ENCODE results near the gene TRMT44. TPM values are rescaled to one million over a fixed set of nuclear protein-coding genes. Genes with fewer than 3 reads are reported as not detected.
"Not testable (repeated sequence)": the region's sequence is repeated elsewhere in the genome, so short reads cannot be mapped to it uniquely, and the experiment has no call there.

TRMT44 gene
- total RNA-seq, 1 donor from 2014 or later, result 22.7 TPM

- intact Hi-C loops (cut with micrococcal nuclease), result no loop called here
Observed at GRCh38 chr4:8404791-8405515, 35.6 kb upstream of the TRMT44 start.

DNA sequence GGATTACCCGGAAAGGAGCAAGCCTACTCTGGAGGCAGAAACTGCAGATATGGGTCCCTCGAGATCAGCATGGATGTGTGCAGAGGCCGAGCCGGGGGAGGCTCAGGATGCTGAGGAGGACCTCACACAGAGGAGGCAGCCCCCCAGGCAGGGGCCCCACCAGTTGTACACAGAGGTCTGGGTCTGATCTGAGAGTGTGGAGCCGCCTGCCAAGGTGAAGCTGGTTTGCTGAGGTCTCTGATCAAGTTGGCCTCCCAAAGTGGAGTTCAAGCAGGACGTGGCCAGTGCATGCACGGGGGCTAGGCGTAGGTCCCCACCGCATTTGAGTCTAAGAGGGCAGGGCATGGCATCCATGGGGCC lies 35.1 kb upstream of the TRMT44 start:
- intact Hi-C loops (cut with micrococcal nuclease), result no loop called here

DNA sequence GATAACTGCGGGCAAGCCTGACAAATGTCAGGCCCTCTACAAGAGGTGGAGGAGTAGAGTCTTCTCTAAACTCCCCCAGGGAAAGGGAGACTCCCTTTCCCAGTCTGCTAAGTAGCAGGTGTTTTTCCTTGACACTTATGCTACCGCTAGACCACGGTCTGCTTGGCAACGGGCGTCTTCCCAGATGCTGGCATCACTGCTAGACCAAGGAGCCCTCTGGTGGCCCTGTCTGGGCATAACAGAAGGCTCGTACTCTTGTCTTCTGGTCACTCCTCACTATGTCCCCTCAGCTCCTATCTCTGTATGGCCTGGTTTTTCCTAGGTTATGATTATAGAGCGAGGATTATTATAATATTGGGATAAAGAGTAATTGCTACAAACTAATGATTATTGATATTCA lies 33.7 kb upstream of the TRMT44 start:
- intact Hi-C loops (cut with micrococcal nuclease), result not testable (repeated sequence)

GRCh38 chr4:8407316-8407715 lies 33.3 kb upstream of the TRMT44 start:
- intact Hi-C loops (cut with micrococcal nuclease), result no loop called here

DNA sequence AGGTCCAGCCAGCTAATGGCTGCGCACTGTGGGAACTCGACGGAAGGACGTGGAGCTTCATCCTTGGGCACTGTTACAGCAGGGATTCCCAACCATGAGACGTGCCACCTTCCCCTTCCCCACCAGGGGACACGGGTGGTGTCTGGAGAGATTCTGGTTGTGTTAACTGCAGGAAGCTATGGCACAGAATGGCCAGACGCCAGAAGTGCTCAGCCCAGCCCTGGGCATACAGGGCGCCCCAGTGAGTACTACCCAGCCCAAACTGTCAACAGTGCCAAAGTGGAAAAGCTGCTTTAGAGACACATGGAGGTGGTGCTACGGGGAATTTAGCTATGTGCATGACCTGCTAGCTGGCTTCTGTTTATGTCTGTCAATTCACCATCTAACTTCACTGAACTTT lies 32.8 kb upstream of the TRMT44 start:
- intact Hi-C loops (cut with micrococcal nuclease), result loop anchor here (2.0 kb wide), 1 partner anchor 33 kb away; the partner anchor contains the start of genes ACOX3 and TRMT44

DNA sequence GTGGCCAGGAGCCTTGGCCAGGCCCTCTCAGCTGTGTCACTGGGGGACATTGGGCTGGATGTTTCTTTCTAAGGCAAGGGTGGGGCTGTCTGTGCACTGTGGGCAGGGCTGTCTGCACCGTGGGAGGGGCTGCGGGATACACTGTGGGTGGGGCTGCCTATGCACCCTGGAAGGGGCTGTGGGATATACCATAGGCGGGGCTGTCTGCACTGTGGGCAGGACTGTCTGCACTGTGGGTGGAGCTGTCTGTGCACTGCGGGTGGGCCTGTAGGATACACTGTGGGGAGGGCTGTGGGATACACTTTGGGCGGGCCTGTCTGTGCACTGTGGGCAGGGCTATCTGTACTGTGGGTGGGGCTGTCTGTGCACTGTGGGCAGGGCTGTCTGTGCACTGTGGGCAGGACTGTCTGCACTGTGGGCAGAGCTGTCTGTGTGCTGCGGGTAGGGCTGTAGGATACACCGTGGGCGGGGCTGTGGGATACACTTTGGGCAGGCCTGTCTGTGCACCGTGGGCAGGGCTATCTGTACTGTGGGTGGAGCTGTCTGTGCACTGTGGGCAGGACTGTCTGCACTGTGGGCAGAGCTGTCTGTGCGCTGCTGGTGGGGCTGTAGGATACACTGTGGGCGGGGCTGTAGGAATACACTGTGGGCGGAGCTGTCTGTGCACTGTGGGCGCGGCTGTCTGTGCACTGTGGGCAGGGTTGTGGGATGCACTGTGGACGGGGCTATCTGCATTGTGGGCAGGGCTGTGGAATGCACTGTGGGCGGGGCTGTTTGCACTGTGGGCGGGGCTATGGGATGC lies 31.1 kb upstream of the TRMT44 start:
- intact Hi-C loops (cut with micrococcal nuclease), result loop anchor here (1.0 to 2.0 kb wide), 2 partner anchors 19 to 31 kb away; partner anchors contain the start of genes ACOX3 and TRMT44

DNA sequence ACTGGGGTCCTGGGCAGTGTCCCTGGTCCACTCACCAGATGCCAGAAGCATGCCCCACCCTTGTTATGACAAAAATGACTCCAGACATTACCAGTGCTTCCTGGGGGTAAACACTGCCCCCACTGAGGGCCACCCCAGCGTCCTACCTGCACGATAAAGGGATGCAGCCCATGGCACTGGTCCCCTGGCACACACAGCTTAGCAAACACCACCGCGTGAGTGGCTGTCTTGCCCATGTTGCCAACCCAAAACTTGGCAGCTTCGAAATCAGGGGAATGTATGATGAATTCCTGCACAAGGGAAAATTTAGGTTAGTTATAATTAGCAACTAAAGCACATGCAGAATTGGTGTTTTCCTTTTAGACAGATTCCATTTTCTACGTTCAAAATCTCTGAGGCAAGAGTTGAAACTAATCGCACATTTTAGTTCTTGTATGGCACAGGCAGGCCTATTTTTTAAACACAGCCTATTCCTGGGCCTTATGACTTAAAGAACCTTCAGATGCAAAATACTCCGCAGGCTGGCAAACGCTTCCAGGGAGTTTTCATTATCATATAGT lies 30.4 kb upstream of the TRMT44 start:
- intact Hi-C loops (cut with micrococcal nuclease), result no loop called here

DNA sequence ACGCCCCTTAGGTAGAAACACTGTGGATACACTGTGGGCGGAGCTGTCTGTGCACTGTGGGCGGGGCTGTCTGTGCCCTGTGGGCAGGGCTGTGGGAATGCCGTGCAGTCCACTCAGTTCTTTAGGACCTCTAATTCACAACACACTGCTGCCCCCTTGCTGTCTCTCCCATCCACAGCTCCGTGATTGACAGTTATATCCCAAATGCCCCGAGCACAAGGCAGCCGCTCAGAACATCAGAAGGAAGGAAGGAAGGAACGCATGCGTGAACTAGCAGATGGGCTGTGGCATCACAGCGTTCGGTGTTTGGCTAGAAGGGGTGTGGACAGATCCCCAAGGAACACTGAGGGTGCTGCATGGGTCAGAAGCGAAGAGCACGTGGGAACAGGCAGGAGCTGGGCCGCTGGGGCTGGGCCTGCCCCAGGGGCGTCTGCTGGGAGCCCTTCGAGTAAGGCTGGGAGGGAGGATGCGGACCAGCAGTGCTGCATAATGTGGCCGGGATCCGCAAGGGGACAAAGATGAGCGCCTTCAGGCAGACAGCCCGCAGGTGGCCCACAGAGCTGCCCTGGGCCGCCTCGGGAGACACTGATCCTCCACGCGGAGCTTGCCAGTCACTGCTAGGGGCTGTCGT lies 29.8 kb upstream of the TRMT44 start:
- intact Hi-C loops (cut with micrococcal nuclease), result no loop called here

DNA sequence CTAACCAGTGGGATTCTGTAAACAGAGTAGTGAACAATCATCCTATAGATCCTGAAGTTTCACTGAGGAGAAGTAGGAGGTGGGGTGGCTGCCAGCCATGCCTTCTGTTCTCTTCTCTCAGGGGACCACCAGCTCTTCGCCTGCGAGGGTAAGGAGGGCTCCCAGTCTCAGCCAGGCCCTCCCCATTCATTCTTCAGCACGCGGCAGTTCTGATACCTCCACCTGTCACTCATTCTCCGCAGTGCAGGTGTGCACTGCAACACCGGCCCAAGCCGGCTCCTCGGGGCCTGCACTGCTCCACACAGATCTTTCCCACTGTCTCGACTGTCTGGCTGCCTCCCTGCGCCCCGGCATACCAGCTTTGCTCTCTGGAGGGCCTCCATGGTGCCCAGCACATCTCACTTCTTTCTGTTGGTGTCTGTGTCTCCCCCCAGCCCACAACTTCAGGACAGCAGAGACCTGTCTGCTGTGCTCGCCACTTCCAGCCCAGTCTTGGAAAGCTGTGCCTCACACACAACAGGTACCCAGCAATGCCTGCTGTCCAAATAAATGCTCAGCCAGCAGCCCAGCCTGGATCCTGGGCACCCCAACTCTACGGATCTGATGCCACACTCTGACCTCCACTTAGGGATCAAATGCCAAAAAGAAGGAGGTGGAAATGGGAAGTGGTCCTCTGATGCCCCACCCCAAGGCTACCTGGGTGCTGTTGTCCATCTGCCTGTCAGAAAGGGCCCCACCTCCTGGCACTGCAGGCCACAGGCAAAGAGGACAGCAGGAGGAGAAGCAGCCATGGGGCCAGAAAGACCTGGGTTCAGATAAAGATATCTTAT lies 29.0 kb upstream of the TRMT44 start:
- intact Hi-C loops (cut with micrococcal nuclease), result no loop called here

DNA sequence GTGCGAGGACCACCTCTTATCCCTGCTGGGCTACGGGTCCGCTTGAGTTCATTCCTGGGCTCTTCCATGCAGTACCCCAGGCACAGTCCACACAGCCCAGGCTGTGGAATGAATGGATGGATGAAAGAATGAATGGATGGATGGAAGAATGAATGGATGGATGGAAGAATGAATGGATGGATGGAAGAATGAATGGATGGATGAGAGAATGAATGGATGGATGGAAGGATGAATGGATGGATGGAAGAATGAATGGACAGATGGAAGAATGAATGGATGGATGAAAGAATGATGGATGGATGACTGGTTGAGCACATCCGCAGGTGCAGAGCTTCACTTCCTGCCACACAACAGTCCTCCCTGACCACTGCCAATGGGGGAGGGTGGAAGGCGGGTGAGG lies 28.3 kb upstream of the TRMT44 start:
- intact Hi-C loops (cut with micrococcal nuclease), result no loop called here

DNA sequence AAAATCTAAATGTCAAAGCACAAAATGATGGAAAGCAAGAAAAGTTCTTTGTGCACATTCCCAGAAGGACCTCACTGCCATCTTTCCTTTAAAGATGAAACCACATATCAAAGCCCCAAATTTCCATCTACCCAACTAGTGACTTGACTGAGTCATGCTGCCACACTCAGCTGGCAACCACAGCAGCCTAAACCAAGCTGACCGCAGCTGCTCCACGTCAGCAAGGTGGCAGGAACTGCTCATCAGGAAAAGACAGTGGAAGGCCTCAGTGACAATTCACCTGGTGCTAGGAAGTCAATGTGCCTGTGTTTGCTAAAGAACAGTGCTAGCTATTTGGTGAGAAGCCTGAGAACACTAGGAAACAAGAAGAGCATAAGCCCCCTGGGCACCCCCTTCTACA lies 26.2 kb upstream of the TRMT44 start:
- intact Hi-C loops (cut with micrococcal nuclease), result no loop called here

- intact Hi-C loops (cut with micrococcal nuclease), result no loop called here
Observed at GRCh38 chr4:8417071-8417614, 23.4 kb upstream of the TRMT44 start.

- intact Hi-C loops (cut with micrococcal nuclease), result no loop called here
Observed at GRCh38 chr4:8419222-8420041, 21.1 kb upstream of the TRMT44 start.

- intact Hi-C loops (cut with micrococcal nuclease), result not testable (repeated sequence)
Observed at GRCh38 chr4:8420151-8420550, 20.4 kb upstream of the TRMT44 start.

DNA sequence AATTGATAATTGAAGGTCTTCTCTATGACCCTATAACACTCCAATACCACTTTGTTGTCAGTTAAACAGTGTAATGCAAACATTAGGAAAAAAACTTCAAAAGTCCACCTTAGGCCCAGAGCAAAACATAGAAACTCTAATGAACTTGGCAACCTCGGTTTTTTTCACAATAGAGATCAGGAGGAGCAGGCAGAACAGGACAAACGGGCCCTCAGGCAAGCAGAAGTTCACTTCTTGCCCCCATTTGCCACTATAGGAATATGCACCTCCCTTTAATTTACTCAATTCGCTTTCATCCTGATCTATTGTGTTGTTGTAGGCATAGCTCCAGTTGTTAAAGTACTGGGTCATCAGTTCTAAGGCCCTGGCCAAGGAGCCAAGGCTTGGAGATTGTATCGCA lies 18.2 kb upstream of the TRMT44 start:
- intact Hi-C loops (cut with micrococcal nuclease), result no loop called here

DNA sequence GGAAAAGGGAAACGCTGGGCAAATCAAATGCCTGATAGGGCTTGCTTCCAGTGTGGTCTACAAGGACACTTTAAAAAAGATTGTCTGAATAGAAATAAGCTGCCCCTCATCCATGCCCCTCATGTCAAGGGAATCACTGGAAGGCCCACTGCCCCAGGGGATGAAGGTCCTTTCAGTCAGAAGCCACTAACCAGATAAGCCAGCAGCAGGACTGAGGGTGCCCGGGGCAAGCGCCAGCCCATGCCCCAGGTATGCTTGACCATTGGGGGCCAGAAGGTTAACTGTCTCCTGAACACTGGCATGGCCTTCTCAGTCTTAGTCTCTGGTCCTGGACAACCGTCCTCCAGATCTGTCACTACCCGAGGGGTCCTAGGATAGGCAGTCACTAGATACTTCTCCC lies 17.8 kb upstream of the TRMT44 start:
- intact Hi-C loops (cut with micrococcal nuclease), result no loop called here

DNA sequence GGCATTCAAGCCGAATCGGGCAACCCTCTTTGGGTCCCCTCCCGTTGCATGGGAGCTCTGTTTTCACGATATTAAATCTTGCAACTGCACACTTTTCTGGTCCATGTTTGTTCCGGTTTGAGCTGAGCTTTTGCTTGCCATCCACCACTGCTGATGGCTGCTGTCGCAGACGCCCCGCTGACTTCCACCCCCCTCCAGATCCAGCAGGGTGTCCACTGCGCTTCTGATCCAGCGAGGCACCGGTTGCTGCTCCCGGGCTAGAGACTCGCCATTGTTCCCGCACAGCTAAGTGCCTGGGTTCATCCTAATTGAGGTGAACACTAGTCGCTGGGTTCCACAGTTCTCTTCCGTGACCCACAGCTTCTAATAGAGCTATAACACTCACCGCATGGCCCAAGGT lies 13.3 kb upstream of the TRMT44 start:
- intact Hi-C loops (cut with micrococcal nuclease), result loop anchor here (5.0 kb wide), 1 partner anchor 460 kb away; no protein-coding TSS in a partner anchor

DNA sequence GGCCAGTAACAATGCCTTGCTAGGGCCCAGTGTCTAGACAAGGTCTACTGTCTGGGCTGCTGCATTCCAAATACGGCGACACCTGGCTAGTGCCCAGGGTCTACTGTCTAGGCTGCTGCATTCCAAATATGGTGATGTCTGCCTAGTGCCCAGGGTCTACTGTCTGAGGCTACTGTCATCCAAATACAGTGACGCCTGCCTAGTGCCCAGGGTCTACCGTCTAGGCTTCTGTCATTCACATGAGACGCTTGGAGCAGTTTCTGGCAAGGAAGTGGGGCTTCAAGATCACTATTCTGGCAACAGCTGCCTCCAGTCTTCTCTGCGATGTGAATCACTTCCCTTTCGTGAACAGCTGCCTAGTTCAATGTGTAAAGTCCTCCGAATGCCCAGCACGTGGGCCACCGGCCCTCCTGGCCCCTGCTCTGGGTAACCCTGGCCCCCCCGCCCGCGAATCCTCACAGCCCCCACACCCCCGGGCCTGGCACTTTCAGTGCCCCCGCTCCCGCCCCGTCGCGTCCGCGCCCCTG lies 12.8 kb upstream of the TRMT44 start:
- intact Hi-C loops (cut with micrococcal nuclease), result loop anchor here (1.0 to 5.0 kb wide), 4 partner anchors 12 to 461 kb away; partner anchors contain the start of genes ABLIM2, ACOX3 and TRMT44

Data from T-helper 2 cell treated with Interferon-gamma antibody and Interleukin-4, amounts not matched to agents 100 ng/mL and 5 ng/mL, for 36 hours (primary cell).